ENCODE data around the gene APCDD1L. TPM values are rescaled to one million over a fixed set of nuclear protein-coding genes. Genes with fewer than 3 reads are reported as not detected.

APCDD1L gene
- total and polyA plus RNA-seq, 9 donors: 0.08 to 0.62 TPM; not detected in 7

DNA sequence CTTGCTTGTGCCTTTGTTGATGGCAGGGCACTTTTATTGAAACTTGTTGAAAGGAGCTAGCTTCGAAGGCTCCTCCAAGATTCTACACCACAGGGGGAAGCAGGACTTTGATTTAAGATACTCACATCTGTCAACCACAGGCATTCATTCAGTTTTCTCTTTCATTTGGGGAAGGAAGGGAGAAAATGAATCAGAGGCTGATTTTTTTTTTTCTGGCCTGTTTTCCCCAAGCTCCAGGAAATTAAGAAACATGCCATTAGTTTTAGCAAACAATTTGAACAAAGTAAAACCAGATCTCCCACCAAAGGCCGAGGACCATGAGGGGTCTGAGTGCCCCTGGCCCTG lies 8.7 kb upstream of the APCDD1L start:
- 39 to 61% (median 51%) methylated on average over 2 of the region's 2 CpGs for WGBS, 3 donors
- peaks cover 0 to 4% of the 10 kb centered on the region in 2 donors for H3K9me3 ChIP-seq
- DNase-seq: no peak
- no peaks in the 10 kb centered on the region for H3K27me3 ChIP-seq
- no peak overlapping the region for H3K27ac ChIP-seq
- no peak overlapping the region for H3K4me3 ChIP-seq
- no peaks in the 10 kb centered on the region for H3K4me1 ChIP-seq (ENCODE audit: insufficient read depth)
- intact Hi-C loops (cut with DNase I): no loop called here
- no peak for TF ChIP-seq EP300 (IDR thresholded peaks at IDR 0.05)
- TF ChIP-seq POLR2A (IDR thresholded peaks at IDR 0.05): no peak
- TF ChIP-seq, protein P1, sequence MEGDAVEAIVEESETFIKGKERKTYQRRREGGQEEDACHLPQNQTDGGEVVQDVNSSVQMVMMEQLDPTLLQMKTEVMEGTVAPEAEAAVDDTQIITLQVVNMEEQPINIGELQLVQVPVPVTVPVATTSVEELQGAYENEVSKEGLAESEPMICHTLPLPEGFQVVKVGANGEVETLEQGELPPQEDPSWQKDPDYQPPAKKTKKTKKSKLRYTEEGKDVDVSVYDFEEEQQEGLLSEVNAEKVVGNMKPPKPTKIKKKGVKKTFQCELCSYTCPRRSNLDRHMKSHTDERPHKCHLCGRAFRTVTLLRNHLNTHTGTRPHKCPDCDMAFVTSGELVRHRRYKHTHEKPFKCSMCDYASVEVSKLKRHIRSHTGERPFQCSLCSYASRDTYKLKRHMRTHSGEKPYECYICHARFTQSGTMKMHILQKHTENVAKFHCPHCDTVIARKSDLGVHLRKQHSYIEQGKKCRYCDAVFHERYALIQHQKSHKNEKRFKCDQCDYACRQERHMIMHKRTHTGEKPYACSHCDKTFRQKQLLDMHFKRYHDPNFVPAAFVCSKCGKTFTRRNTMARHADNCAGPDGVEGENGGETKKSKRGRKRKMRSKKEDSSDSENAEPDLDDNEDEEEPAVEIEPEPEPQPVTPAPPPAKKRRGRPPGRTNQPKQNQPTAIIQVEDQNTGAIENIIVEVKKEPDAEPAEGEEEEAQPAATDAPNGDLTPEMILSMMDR (IDR thresholded peaks at IDR 0.05): no peak
- H3K36me3 ChIP-seq: no peaks in the 10 kb centered on the region

- WGBS, 3 donors: 22 to 25% (median 24%) methylated on average over 19 of the region's 19 CpGs
- no peaks in the 10 kb centered on the region for H3K27me3 ChIP-seq
- TF ChIP-seq POLR2A (IDR thresholded peaks at IDR 0.05): no peak
- no peak for TF ChIP-seq EP300 (IDR thresholded peaks at IDR 0.05)
- TF ChIP-seq, protein P1 (IDR thresholded peaks at IDR 0.05): no peak
- no peaks in the 10 kb centered on the region for H3K36me3 ChIP-seq
- no peak overlapping the region for H3K4me3 ChIP-seq
- no peaks in the 10 kb centered on the region for H3K4me1 ChIP-seq (ENCODE audit: insufficient read depth)
- no peak for DNase-seq
- H3K9me3 ChIP-seq: peaks cover 0 to 4% of the 10 kb centered on the region in 2 donors
- intact Hi-C loops (cut with DNase I): no loop called here
- H3K27ac ChIP-seq: no peak overlapping the region
Observed at GRCh38 chr20:58523072-58523970, 8.1 kb upstream of the APCDD1L start.

GRCh38 chr20:58522666-58523065 lies 7.5 kb upstream of the APCDD1L start:
- DNase-seq: no peak
- Histone ChIP-seq H3K4me3 (no peak overlapping the region), H3K9me3 (peaks cover 0 to 4% of the 10 kb centered on the region in 2 donors), H3K27ac (no peak overlapping the region), H3K4me1 (ENCODE audit: insufficient read depth) (no peaks in the 10 kb centered on the region), H3K36me3 (no peaks in the 10 kb centered on the region), H3K27me3 (no peaks in the 10 kb centered on the region)
- TF ChIP-seq EP300 (IDR thresholded peaks at IDR 0.05): no peak
- no peak for TF ChIP-seq POLR2A (IDR thresholded peaks at IDR 0.05)
- TF ChIP-seq, protein P1 (IDR thresholded peaks at IDR 0.05): no peak
- intact Hi-C loops (cut with DNase I): no loop called here
- WGBS, 3 donors: 20 to 47% (median 26%) methylated on average over 3 of the region's 3 CpGs

GRCh38 chr20:58521763-58522162 lies 6.6 kb upstream of the APCDD1L start:
- no peaks in the 10 kb centered on the region for H3K4me1 ChIP-seq (ENCODE audit: insufficient read depth)
- H3K4me3 ChIP-seq: no peak overlapping the region
- H3K27me3 ChIP-seq: no peaks in the 10 kb centered on the region
- TF ChIP-seq, protein P1 (IDR thresholded peaks at IDR 0.05): no peak
- no peaks in the 10 kb centered on the region for H3K36me3 ChIP-seq
- intact Hi-C loops (cut with DNase I): no loop called here
- DNase-seq: no peak
- peaks cover 0 to 4% of the 10 kb centered on the region in 2 donors for H3K9me3 ChIP-seq
- no peak overlapping the region for H3K27ac ChIP-seq
- 84 to 92% (median 91%) methylated on average over 10 of the region's 10 CpGs for WGBS, 3 donors
